ENCODE measurements around the gene ERG. TPM values are rescaled to one million over a fixed set of nuclear protein-coding genes. Genes with fewer than 3 reads are reported as not detected.

ERG gene, protein sequence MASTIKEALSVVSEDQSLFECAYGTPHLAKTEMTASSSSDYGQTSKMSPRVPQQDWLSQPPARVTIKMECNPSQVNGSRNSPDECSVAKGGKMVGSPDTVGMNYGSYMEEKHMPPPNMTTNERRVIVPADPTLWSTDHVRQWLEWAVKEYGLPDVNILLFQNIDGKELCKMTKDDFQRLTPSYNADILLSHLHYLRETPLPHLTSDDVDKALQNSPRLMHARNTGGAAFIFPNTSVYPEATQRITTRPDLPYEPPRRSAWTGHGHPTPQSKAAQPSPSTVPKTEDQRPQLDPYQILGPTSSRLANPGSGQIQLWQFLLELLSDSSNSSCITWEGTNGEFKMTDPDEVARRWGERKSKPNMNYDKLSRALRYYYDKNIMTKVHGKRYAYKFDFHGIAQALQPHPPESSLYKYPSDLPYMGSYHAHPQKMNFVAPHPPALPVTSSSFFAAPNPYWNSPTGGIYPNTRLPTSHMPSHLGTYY
- not detected in 2 replicates for polyA plus RNA-seq (2011; rRNA removed)
- polyA minus RNA-seq (2011; rRNA and poly(A)+ RNA removed) = not detected in 2 replicates

DNA sequence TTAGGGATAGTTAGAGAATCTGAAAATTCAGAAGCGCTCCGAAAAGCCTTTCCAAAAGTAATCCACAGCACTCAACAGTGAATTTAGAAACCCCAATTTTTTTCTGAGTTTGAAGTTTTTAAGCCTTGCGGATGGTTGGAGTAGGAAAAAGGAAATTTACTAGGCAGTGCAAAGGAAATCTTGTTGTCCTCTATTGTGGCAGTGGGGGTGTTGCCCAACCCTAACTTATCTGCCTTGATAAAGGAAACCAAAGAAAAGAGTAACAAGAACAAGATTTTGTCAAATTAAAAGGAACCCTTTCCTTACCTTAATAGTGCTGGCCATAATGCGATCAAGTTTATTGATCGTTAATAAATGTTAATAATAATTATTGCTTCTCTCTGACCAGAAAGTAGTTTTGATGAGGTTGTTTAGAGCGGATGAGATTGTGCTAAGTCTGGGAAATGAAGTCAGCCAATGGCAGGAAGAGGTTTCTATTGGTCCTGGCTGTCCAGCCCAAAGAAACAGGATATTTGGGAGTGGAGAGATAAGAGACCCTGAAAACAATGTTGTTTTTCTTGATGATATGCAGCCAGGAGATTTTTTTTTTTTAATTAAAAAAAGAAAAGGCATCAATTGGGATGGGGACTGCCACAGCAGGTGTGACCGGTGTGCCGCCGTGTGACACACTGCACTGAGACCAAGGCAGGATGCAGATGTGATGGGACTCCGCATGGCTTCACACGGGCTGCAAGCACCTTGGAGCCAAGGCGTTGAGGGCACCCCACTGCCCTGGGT lies at the start of gene ERG:
TSS of gene ERG (minus strand) at position 421 of the 777 bp plus-strand sequence. CDS start at position 324, 97 bp downstream.
- ChIA-PET POLR2A (no interaction called here), CTCF (no interaction called here)
- no peak for DNase-seq (ENCODE audit: low read depth, low spot score)
- Histone ChIP-seq H3K27ac (ENCODE audit: low read depth, low read length) (no peak within 1 kb of the TSS), H3K9me3 (ENCODE audit: control insufficient read depth, insufficient read depth, low read length) (no peaks in the 10 kb centered on the region), H3K4me3 (ENCODE audit: low read depth, low read length) (no peak within 1 kb of the TSS), H3K27me3 (ENCODE audit: control insufficient read depth, insufficient read depth, low read length) (peaks cover 17% of the 10 kb centered on the region)
- TF ChIP-seq, protein P1, sequence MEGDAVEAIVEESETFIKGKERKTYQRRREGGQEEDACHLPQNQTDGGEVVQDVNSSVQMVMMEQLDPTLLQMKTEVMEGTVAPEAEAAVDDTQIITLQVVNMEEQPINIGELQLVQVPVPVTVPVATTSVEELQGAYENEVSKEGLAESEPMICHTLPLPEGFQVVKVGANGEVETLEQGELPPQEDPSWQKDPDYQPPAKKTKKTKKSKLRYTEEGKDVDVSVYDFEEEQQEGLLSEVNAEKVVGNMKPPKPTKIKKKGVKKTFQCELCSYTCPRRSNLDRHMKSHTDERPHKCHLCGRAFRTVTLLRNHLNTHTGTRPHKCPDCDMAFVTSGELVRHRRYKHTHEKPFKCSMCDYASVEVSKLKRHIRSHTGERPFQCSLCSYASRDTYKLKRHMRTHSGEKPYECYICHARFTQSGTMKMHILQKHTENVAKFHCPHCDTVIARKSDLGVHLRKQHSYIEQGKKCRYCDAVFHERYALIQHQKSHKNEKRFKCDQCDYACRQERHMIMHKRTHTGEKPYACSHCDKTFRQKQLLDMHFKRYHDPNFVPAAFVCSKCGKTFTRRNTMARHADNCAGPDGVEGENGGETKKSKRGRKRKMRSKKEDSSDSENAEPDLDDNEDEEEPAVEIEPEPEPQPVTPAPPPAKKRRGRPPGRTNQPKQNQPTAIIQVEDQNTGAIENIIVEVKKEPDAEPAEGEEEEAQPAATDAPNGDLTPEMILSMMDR (IDR thresholded peaks at IDR 0.05; ENCODE audit: low read depth, low read length) = no peak

DNA sequence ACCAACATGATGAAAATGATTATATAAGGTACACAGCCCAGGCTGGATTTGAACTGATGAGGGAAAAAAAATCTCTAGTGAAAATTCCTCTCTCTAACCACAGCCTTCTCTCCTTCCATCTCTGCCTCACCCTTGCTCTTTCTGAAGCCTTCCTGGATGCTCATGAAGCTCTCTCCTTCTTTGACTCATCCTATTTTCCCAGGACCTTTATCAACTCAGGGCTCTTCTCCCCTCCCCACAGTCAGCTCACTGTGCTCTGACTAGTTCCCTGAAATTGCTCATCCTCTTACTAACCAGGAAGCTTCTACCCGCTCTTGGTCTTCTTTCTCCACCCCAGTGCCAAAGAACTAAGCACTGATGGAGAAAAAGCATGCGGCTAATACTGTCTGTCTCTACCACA lies 46.4 kb upstream of the ERG start:
- no peak overlapping the region for H3K27ac ChIP-seq (ENCODE audit: low read depth, low read length)
- no peak for DNase-seq (ENCODE audit: low read depth, low spot score)
- H3K9me3 ChIP-seq (ENCODE audit: control insufficient read depth, insufficient read depth, low read length) = no peaks in the 10 kb centered on the region
- H3K4me3 ChIP-seq (ENCODE audit: low read depth, low read length) = no peak overlapping the region
- POLR2A ChIA-PET = no interaction called here
- H3K27me3 ChIP-seq (ENCODE audit: control insufficient read depth, insufficient read depth, low read length) = peaks cover 3% of the 10 kb centered on the region
- CTCF ChIA-PET = no interaction called here
- TF ChIP-seq, protein P1 (IDR thresholded peaks at IDR 0.05; ENCODE audit: low read depth, low read length) = no peak

DNA sequence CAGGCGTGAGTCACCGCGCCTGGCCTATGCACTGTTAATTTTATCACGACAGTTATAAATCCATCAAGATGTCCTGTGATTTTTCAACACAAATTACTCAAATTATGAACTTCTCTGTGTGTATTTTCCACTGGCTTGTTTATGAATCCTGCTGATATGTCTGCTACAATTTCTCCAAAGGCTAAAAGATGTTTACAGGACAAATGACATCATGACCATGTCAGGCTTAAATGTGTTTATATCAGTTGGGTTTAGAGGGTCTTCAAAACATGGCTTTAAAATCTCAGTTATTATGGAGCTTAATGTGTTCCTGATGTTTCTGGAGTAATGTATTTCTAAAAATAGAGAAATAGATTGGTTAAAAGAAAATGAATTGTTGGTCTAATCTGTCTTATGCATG lies 44.0 kb upstream of the ERG start:
- peaks cover 3% of the 10 kb centered on the region for H3K27me3 ChIP-seq (ENCODE audit: control insufficient read depth, insufficient read depth, low read length)
- no peak overlapping the region for H3K27ac ChIP-seq (ENCODE audit: low read depth, low read length)
- POLR2A ChIA-PET = no interaction called here

DNA sequence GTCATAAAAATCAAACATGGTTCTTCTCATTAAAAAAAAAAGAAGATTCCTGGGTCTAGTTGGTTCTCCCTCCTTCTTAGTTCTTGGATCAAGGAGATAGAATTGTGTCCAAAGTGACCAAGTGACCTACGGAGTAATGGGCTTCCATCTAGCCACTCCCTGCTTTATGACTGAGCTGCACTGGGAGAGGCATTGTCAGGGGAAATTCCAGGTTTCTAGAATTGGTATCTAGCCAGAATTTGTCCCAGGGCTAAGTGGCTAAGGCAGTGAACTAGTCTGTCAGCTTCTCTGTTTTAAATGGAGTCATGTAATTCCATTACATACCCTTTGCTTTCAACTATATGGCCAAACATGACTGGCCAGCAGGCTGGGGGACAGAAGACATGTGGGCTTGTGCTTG lies 40.1 kb upstream of the ERG start:
- H3K4me3 ChIP-seq (ENCODE audit: low read depth, low read length) = no peak overlapping the region
- TF ChIP-seq, protein P1 (IDR thresholded peaks at IDR 0.05; ENCODE audit: low read depth, low read length) = no peak
- H3K27ac ChIP-seq (ENCODE audit: low read depth, low read length) = no peak overlapping the region
- ChIA-PET POLR2A (no interaction called here), CTCF (no interaction called here)
- H3K9me3 ChIP-seq (ENCODE audit: control insufficient read depth, insufficient read depth, low read length) = no peaks in the 10 kb centered on the region
- DNase-seq (ENCODE audit: low read depth, low spot score) = no peak
- H3K27me3 ChIP-seq (ENCODE audit: control insufficient read depth, insufficient read depth, low read length) = no peaks in the 10 kb centered on the region

More for the DNA sequence above, 44.0 kb upstream of the ERG start:
- CTCF ChIA-PET = interaction anchor here (0.6 to 1.4 kb wide), 2 partner anchors 11 to 854 kb away, joined by 3 read pairs; no protein-coding TSS in a partner anchor
- no peak for DNase-seq (ENCODE audit: low read depth, low spot score)
- TF ChIP-seq, protein P1 (IDR thresholded peaks at IDR 0.05; ENCODE audit: low read depth, low read length) = no peak
- Histone ChIP-seq H3K4me3 (ENCODE audit: low read depth, low read length) (no peak overlapping the region), H3K9me3 (ENCODE audit: control insufficient read depth, insufficient read depth, low read length) (no peaks in the 10 kb centered on the region)

DNA sequence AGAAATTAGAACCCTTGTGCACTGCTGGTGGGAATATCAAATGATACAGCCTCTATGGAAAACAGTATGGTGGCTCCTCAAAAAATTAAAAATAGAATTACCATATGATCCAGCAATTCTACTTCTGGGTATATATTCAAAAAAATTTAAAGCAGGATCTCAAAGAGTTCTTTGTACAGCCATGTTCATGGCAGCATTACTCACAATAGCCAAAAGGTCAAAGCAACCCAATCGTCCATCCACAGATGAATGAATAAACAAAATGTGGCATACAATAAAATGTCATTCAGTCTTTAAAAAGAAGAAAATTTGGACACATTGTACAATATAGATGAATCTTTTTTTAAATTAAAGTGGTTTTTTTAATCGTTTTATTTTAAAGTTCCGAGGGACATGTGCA lies 36.3 kb upstream of the ERG start:
- DNase-seq (ENCODE audit: low read depth, low spot score) = no peak
- POLR2A ChIA-PET = no interaction called here
- TF ChIP-seq, protein P1 (IDR thresholded peaks at IDR 0.05; ENCODE audit: low read depth, low read length) = no peak
- no peak overlapping the region for H3K4me3 ChIP-seq (ENCODE audit: low read depth, low read length)
- H3K27ac ChIP-seq (ENCODE audit: low read depth, low read length) = no peak overlapping the region
- H3K27me3 ChIP-seq (ENCODE audit: control insufficient read depth, insufficient read depth, low read length) = no peaks in the 10 kb centered on the region
- H3K9me3 ChIP-seq (ENCODE audit: control insufficient read depth, insufficient read depth, low read length) = no peaks in the 10 kb centered on the region
- CTCF ChIA-PET = no interaction called here
